ENCODE results near the gene PRKN. TPM values are rescaled to one million over a fixed set of nuclear protein-coding genes. Genes with fewer than 3 reads are reported as not detected.

The PRKN gene
- total RNA-seq, 1 experiment from 2014 or later = 0.46 TPM

- no peaks in the 10 kb centered on the region for H3K4me1 ChIP-seq (ENCODE audit: control insufficient read depth, insufficient read depth, low read length)
- ATAC-seq (no peak), DNase-seq (ENCODE audit: low read depth, low spot score) (no peak)
- H3K4me3 ChIP-seq (ENCODE audit: low read depth in 2 of 2, low read length in 2 of 2) = no peak overlapping the region
- H3K9me3 ChIP-seq (ENCODE audit: control insufficient read depth, insufficient read depth, low read depth, low read length) = no peaks in the 10 kb centered on the region
- H3K27me3 ChIP-seq (ENCODE audit: control insufficient read depth, insufficient read depth, low read length) = no peaks in the 10 kb centered on the region
- no peak for TF ChIP-seq CTCF (IDR thresholded peaks at IDR 0.05)
- TF ChIP-seq, protein P1, sequence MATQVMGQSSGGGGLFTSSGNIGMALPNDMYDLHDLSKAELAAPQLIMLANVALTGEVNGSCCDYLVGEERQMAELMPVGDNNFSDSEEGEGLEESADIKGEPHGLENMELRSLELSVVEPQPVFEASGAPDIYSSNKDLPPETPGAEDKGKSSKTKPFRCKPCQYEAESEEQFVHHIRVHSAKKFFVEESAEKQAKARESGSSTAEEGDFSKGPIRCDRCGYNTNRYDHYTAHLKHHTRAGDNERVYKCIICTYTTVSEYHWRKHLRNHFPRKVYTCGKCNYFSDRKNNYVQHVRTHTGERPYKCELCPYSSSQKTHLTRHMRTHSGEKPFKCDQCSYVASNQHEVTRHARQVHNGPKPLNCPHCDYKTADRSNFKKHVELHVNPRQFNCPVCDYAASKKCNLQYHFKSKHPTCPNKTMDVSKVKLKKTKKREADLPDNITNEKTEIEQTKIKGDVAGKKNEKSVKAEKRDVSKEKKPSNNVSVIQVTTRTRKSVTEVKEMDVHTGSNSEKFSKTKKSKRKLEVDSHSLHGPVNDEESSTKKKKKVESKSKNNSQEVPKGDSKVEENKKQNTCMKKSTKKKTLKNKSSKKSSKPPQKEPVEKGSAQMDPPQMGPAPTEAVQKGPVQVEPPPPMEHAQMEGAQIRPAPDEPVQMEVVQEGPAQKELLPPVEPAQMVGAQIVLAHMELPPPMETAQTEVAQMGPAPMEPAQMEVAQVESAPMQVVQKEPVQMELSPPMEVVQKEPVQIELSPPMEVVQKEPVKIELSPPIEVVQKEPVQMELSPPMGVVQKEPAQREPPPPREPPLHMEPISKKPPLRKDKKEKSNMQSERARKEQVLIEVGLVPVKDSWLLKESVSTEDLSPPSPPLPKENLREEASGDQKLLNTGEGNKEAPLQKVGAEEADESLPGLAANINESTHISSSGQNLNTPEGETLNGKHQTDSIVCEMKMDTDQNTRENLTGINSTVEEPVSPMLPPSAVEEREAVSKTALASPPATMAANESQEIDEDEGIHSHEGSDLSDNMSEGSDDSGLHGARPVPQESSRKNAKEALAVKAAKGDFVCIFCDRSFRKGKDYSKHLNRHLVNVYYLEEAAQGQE (IDR thresholded peaks at IDR 0.05; ENCODE audit: insufficient read depth in 1 of 2, low read depth in 2 of 2, low read length in 1 of 2) = no peak
- no peak for TF ChIP-seq TCF7L2 (IDR thresholded peaks at IDR 0.05; ENCODE audit: low read depth, low read length)
- no peak for TF ChIP-seq POLR2AphosphoS5 (IDR thresholded peaks at IDR 0.05; ENCODE audit: low read depth, low read length)
- TF ChIP-seq SIN3A (IDR thresholded peaks at IDR 0.05; ENCODE audit: borderline replicate concordance, insufficient read depth, low read depth, low read length) = no peak
- BruUV-seq (replicated peaks) = no TSS peak
- ChIA-PET POLR2A (no interaction called here), CTCF (no interaction called here)
- intact Hi-C loops (cut with micrococcal nuclease; ENCODE audit: unreplicated experiment) = no loop called here
- H3K27ac ChIP-seq (ENCODE audit: low read length) = no peak overlapping the region
- in situ Hi-C loops (cut with HindIII; ENCODE audit: low pct_unique_long_range_greater_than_20kb, low sequenced_read_pairs) = no loop called here
- no peaks in the 10 kb centered on the region for H3K36me3 ChIP-seq (ENCODE audit: control insufficient read depth, insufficient read depth, low read length)
Measured at GRCh38 chr6:162053084-162053483, 674.5 kb downstream of the PRKN start.

- no peaks in the 10 kb centered on the region for H3K36me3 ChIP-seq (ENCODE audit: control insufficient read depth, insufficient read depth, low read length)
- in situ Hi-C loops (cut with HindIII; ENCODE audit: low pct_unique_long_range_greater_than_20kb, low sequenced_read_pairs) = no loop called here
- DNase-seq (ENCODE audit: low read depth, low spot score) = no peak
- no peak overlapping the region for H3K4me3 ChIP-seq (ENCODE audit: low read depth in 2 of 2, low read length in 2 of 2)
- no peak for TF ChIP-seq POLR2AphosphoS5 (IDR thresholded peaks at IDR 0.05; ENCODE audit: low read depth, low read length)
- TF ChIP-seq CTCF (IDR thresholded peaks at IDR 0.05) = no peak
- TF ChIP-seq SIN3A (IDR thresholded peaks at IDR 0.05; ENCODE audit: borderline replicate concordance, insufficient read depth, low read depth, low read length) = no peak
- TF ChIP-seq TCF7L2 (IDR thresholded peaks at IDR 0.05; ENCODE audit: low read depth, low read length) = no peak
- TF ChIP-seq, protein P1 (IDR thresholded peaks at IDR 0.05; ENCODE audit: insufficient read depth in 1 of 2, low read depth in 2 of 2, low read length in 1 of 2) = no peak
- BruUV-seq (replicated peaks) = no TSS peak
- no peaks in the 10 kb centered on the region for H3K4me1 ChIP-seq (ENCODE audit: control insufficient read depth, insufficient read depth, low read length)
- ATAC-seq = no peak
- intact Hi-C loops (cut with micrococcal nuclease; ENCODE audit: unreplicated experiment) = no loop called here
- H3K9me3 ChIP-seq (ENCODE audit: control insufficient read depth, insufficient read depth, low read depth, low read length) = no peaks in the 10 kb centered on the region
- no peaks in the 10 kb centered on the region for H3K27me3 ChIP-seq (ENCODE audit: control insufficient read depth, insufficient read depth, low read length)
- ChIA-PET POLR2A (no interaction called here), CTCF (no interaction called here)
- H3K27ac ChIP-seq (ENCODE audit: low read length) = no peak overlapping the region
Measured at GRCh38 chr6:162050579-162050978, 677.0 kb downstream of the PRKN start.
